ENCODE measurements around the gene SCP2D1. TPM values are rescaled to one million over a fixed set of nuclear protein-coding genes. Genes with fewer than 3 reads are reported as not detected.

SCP2D1 gene
- total RNA-seq, 1 donor from 2014 or later, result not detected

DNA sequence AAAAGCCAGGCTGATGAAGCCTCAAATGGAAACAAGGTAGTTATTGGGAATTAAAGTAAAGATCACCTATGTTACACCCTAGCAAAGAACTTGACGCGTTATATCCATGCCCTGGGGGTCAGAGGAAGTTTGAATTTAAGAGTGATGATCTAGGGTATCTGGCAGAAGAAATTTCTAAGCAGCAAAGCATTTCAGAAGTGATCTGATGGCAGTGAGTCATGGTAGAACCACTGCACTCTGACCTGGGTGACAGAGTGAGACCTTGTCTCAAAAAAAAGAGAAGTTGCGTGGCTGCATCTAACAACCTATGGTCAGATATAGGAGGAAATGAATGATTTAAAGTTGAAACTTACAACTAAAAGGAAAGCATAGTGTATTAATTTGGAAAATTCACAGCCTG lies 45.2 kb downstream of the SCP2D1 start:
- Histone ChIP-seq H3K27ac (no peak overlapping the region), H3K9me3 (no peaks in the 10 kb centered on the region), H3K4me3 (no peak overlapping the region), H3K27me3 (no peaks in the 10 kb centered on the region), H3K4me1 (no peaks in the 10 kb centered on the region), H3K36me3 (no peaks in the 10 kb centered on the region)
- TF ChIP-seq POLR2A (IDR thresholded peaks at IDR 0.05), result no peak
- no peak for TF ChIP-seq POLR2AphosphoS5 (IDR thresholded peaks at IDR 0.05; ENCODE audit: insufficient read depth in 1 of 2, low read depth in 1 of 2)
- TF ChIP-seq CTCF (IDR thresholded peaks at IDR 0.05), result no peak
- intact Hi-C loops (cut with DNase I), result no loop called here
- DNase-seq (ENCODE audit: extremely low spot score in 2 of 2), result no peak

Other genes starting within 250 kb of the SCP2D1 start
- gene SMIM26, start 246.4 kb upstream of the SCP2D1 start, total RNA-seq, result 85.2 TPM
- gene DTD1, start 225.7 kb upstream of the SCP2D1 start, total RNA-seq, result 24.1 TPM